MCF 10A (cell line): ENCODE data around the gene SEMA3A. TPM values are rescaled to one million over a fixed set of nuclear protein-coding genes. Genes with fewer than 3 reads are reported as not detected.
"Not testable (repeated sequence)": the region's sequence is repeated elsewhere in the genome, so short reads cannot be mapped to it uniquely, and the experiment has no call there.

ENCODE experiments used
- Bru-seq: library from RNA; stranded (reverse); fragments of 400-500 nt; gene quantifications from one replicate; lab custom pipeline; 2021; lab: Mats Ljungman, UMichigan
- BruChase-seq, 2 experiments: library from RNA; stranded (reverse); fragments of 400-500 nt; gene quantifications; one replicate each; lab custom pipeline; 2021; lab: Mats Ljungman, UMichigan
- BruUV-seq: library from RNA; stranded (reverse); fragments of 400-500 nt; replicated peaks from 2 replicates; lab custom pipeline; 2021; lab: Mats Ljungman, UMichigan
- CTCF ChIA-PET: fragments of 300-600 bp; sonication (Branson Sonifier 250); formaldehyde crosslinking; extraction: SDS; loops from one replicate; lab custom pipeline; 2021; ENCODE audit warnings: antibody characterized with exemption, inconsistent platforms; lab: Yijun Ruan, JAX
- POLR2A ChIA-PET: fragments of 300-600, 350-650 bp; sonication (Branson Sonifier 250); formaldehyde crosslinking; extraction: SDS; loops from one replicate; lab custom pipeline; 2020; ENCODE audit warnings: antibody characterized with exemption, inconsistent platforms; lab: Yijun Ruan, JAX
- DNase-seq: peaks from one replicate; pipeline ENCODE4 v3.0.0-alpha.2; 2018; ENCODE audit not compliant: unreplicated experiment
- H3K27ac Mint-ChIP-seq: one replicate; pipeline ENCODE4 v1.8.0; 2022; ENCODE audit warnings: mild to moderate bottlenecking, low read depth, mixed read lengths; ENCODE audit not compliant: unreplicated experiment
- H3K27me3 Mint-ChIP-seq: one replicate; pipeline ENCODE4 v1.8.0; 2022; ENCODE audit warnings: mixed read lengths; ENCODE audit not compliant: insufficient read depth, unreplicated experiment
- H3K36me3 Mint-ChIP-seq: one replicate; pipeline ENCODE4 v1.8.0; 2022; ENCODE audit warnings: mild to moderate bottlenecking, moderate library complexity, mixed read lengths; ENCODE audit not compliant: insufficient read depth, unreplicated experiment
- H3K4me1 Mint-ChIP-seq: one replicate; pipeline ENCODE4 v1.8.0; 2022; ENCODE audit warnings: mixed read lengths; ENCODE audit not compliant: insufficient read depth, unreplicated experiment
- H3K4me3 Mint-ChIP-seq: one replicate; pipeline ENCODE4 v1.8.0; 2022; ENCODE audit warnings: mild to moderate bottlenecking, moderate library complexity, mixed read lengths; ENCODE audit not compliant: unreplicated experiment
- H3K9me3 Mint-ChIP-seq: one replicate; pipeline ENCODE4 v1.8.0; 2022; ENCODE audit warnings: mixed read lengths; ENCODE audit not compliant: unreplicated experiment
- intact Hi-C: fragments of 100-400 bp; cut with micrococcal nuclease; formaldehyde crosslinking; loops from 2 replicates; pipeline ENCODE4 v1.14.1; 2022
- long read RNA-seq: library from polyadenylated mRNA; stranded (forward); transcript quantifications from one replicate; pipeline ENCODE4 v2.0.0, GENCODE V29; 2022
- total RNA-seq: library from RNA; stranded (reverse); gene quantifications from 2 replicates; pipeline ENCODE4 v1.2.3, GENCODE V29; 2022
- TF ChIP-seq, protein P1 (sequence below): fragments of 200-600 bp; IDR thresholded peaks from one replicate; pipeline ENCODE4 v1.8.0; 2022; ENCODE audit warnings: antibody characterized with exemption, mild to moderate bottlenecking; ENCODE audit not compliant: unreplicated experiment

Gene SEMA3A
- total RNA-seq: 1.5 and 3.2 TPM in 2 replicates
- Bru-seq, nascent RNA: percentile 31 among the genes with signal in this experiment
- percentile 24 among the genes with signal in this experiment for BruChase-seq, experiment 1, labeled RNA remaining after a 6-hour chase
- percentile 23 among the genes with signal in this experiment for BruChase-seq, experiment 2, labeled RNA remaining after a 2-hour chase
- long read RNA-seq, full-length matches to known transcripts: 3 of 8 reads
- long read RNA-seq, partial matches to known transcripts: 1 of 8 reads
- long read RNA-seq, other reads (novel, unspliced or antisense): 4 of 8 reads

DNA sequence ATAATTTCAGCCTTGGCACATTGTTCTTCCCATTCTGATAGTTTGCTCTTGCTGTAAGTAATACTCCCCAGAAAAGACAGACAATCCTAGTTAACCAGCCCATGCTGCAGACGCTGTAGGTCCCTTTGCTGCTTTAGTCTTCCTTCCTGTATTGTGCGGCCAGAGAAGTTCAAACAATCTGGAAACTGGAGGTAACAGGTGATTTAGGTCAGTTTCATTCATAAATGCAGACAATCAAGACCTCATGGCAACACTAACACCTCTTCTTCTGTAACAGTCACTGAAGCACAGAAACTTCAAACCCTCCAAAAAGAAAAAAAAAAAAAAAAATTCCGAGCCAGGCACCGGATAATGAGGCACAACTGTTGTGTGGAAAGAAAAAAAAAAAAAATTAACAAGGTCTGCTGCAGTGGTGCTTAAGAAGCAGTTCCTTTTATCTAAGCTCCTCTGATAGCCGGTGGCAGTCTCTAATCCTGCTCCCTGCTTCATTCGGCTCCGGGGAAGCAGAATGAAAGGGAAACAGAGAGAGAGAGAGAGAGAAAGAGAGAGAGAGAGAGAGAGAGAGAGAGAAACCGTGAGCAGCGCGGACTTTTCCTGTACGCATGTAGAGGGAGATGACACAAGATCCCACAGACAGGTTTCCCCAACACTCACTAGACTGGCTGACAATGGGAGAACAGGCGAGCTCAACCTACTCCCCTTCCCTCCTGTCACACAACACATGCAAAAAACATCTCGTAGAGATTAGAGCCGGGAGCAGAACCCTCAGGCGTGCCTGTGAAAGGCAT is at the start of gene SEMA3A:
TSS of gene SEMA3A (minus strand) at position 306 of the 788 bp plus-strand sequence. CDS start at position 103, 203 bp downstream.
- H3K36me3 Mint-ChIP-seq: no peaks in the 10 kb centered on the region
- H3K4me1 Mint-ChIP-seq: peaks cover 6% of the 10 kb centered on the region
- H3K9me3 Mint-ChIP-seq: no peaks in the 10 kb centered on the region
- peak within 1 kb of the TSS; percentile 81 for H3K4me3 Mint-ChIP-seq
- TSS peak; percentile 72 for BruUV-seq
- peak within 1 kb of the TSS; percentile 33 for H3K27ac Mint-ChIP-seq
- ChIA-PET CTCF (interaction anchor here (0.6 to 2.5 kb wide), 17 partner anchors 13 to 1355 kb away, joined by 3 to 13 read pairs (median 4); no protein-coding TSS in a partner anchor), POLR2A (interaction anchor here (0.6 to 1.5 kb wide), 12 partner anchors 12 to 1094 kb away, joined by 3 to 6 read pairs (median 4); no protein-coding TSS in a partner anchor)
- intact Hi-C loops: loop anchor here (1.0 to 5.0 kb wide), 3 partner anchors 43 to 828 kb away; no protein-coding TSS in a partner anchor
- H3K27me3 Mint-ChIP-seq: no peaks in the 10 kb centered on the region
- TF ChIP-seq, protein P1, sequence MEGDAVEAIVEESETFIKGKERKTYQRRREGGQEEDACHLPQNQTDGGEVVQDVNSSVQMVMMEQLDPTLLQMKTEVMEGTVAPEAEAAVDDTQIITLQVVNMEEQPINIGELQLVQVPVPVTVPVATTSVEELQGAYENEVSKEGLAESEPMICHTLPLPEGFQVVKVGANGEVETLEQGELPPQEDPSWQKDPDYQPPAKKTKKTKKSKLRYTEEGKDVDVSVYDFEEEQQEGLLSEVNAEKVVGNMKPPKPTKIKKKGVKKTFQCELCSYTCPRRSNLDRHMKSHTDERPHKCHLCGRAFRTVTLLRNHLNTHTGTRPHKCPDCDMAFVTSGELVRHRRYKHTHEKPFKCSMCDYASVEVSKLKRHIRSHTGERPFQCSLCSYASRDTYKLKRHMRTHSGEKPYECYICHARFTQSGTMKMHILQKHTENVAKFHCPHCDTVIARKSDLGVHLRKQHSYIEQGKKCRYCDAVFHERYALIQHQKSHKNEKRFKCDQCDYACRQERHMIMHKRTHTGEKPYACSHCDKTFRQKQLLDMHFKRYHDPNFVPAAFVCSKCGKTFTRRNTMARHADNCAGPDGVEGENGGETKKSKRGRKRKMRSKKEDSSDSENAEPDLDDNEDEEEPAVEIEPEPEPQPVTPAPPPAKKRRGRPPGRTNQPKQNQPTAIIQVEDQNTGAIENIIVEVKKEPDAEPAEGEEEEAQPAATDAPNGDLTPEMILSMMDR: no peak
- DNase-seq: peak; percentile 70

DNA sequence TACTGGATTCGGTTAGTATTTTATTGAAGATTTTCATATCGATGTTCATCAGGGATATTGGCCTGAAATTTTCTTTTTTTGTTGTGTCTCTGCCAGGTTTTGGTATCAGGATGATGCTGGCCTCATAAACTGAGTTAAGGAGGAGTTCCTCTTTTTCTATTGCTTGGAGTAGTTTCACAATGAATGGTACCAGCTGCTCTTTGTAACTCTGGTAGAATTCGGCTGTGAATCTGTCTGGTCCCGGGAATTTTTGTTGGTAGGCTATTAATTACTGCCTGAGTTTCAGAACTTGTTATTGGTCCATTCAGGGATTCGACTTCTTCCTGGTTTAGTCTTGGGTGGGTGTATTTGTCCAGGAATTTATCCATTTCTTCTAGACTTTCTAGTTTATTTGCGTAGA is 48.4 kb upstream of the SEMA3A start:
- H3K27me3 Mint-ChIP-seq, intact Hi-C loops, POLR2A ChIA-PET, H3K27ac Mint-ChIP-seq, H3K4me3 Mint-ChIP-seq, CTCF ChIA-PET, BruUV-seq, H3K4me1 Mint-ChIP-seq, DNase-seq, H3K36me3 Mint-ChIP-seq: not testable (repeated sequence)
- H3K9me3 Mint-ChIP-seq: peaks cover 41% of the 10 kb centered on the region

GRCh38 chr7:84238596-84238995 is 44.0 kb upstream of the SEMA3A start:
- Mint-ChIP-seq H3K4me1 (peaks cover 15% of the 10 kb centered on the region), H3K9me3 (peaks cover 22% of the 10 kb centered on the region), H3K4me3 (no peak overlapping the region), H3K36me3 (no peaks in the 10 kb centered on the region), H3K27me3 (no peaks in the 10 kb centered on the region), H3K27ac (no peak overlapping the region)
- no TSS peak for BruUV-seq
- intact Hi-C loops: loop anchor here (5.0 kb wide), 1 partner anchor 46 kb away; the partner anchor contains the start of gene SEMA3A
- CTCF ChIA-PET: interaction anchor here (0.6 kb wide), 1 partner anchor 16 kb away, joined by 3 read pairs; no protein-coding TSS in a partner anchor
- POLR2A ChIA-PET: no interaction called here
- DNase-seq: no peak
- TF ChIP-seq, protein P1: no peak

DNA sequence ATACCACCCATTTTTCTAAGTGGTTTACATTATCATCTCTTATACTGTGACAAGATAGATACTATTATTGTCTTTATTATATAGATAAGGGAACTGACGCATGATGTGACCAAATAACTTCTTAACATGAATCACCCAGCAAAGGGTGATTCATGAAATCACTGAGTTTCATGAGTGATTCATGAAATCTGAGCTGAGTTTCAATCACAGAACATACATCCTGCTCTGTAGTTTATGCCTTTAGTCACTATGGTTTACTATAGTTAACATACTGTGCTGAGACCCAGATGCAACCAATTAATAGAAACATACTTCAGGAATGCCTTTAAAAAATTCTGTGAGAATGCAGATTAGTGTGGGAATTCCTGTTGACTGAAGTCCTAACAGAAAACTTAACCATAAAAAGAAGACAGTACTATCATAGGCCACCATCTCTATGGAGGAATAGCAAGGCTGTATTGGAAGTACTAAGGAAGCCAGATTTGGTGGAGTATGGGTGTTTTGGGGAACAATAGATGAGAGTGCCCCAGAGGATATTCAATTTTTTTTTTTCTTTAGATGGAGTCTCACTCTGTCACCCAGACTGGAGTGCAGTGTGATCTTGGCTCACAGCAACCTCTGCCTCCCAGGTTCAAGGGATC is 43.1 kb upstream of the SEMA3A start:
- Mint-ChIP-seq H3K9me3 (peaks cover 16% of the 10 kb centered on the region), H3K4me3 (no peak overlapping the region), H3K27ac (peak overlapping the region; percentile 31), H3K27me3 (no peaks in the 10 kb centered on the region), H3K4me1 (peaks cover 21% of the 10 kb centered on the region), H3K36me3 (no peaks in the 10 kb centered on the region)
- peak; percentile 87 for DNase-seq
- intact Hi-C loops: loop anchor here (5.0 kb wide), 1 partner anchor 45 kb away; the partner anchor contains the start of gene SEMA3A
- TF ChIP-seq, protein P1: no peak
- no TSS peak for BruUV-seq
- CTCF ChIA-PET: interaction anchor here (0.6 kb wide), 1 partner anchor 10 kb away, joined by 4 read pairs; no protein-coding TSS in a partner anchor
- POLR2A ChIA-PET: no interaction called here
